ENCODE data around the gene C5orf46. TPM values are rescaled to one million over a fixed set of nuclear protein-coding genes. Genes with fewer than 3 reads are reported as not detected.

The C5orf46 gene
- total RNA-seq, 1 experiment from 2014 or later, result 78.7 TPM

GRCh38 chr5:147902609-147903115, 3.7 kb downstream of the C5orf46 start:
- BruUV-seq (replicated peaks), result no TSS peak
- Histone ChIP-seq H3K4me3 (ENCODE audit: low read length) (peak overlapping the region; percentile 67), H3K36me3 (ENCODE audit: low read depth, low read length) (peaks cover 43% of the 10 kb centered on the region), H2AFZ (ENCODE audit: low read length) (no peak overlapping the region), H3K9ac (ENCODE audit: low read length) (peak overlapping the region; percentile 11), H3K9me3 (ENCODE audit: low read length) (no peaks in the 10 kb centered on the region), H3K4me2 (ENCODE audit: low read length) (peak overlapping the region; percentile 83), H3K27me3 (ENCODE audit: low read length) (no peaks in the 10 kb centered on the region), H3K27ac (ENCODE audit: low read length) (peak overlapping the region; percentile 97), H4K20me1 (ENCODE audit: low read length) (no peaks in the 10 kb centered on the region), H3K4me1 (ENCODE audit: insufficient read depth, low read length) (peaks cover 87% of the 10 kb centered on the region), H3K79me2 (ENCODE audit: low read length) (peaks cover 76% of the 10 kb centered on the region), H3F3A (ENCODE audit: low read length, unreplicated experiment) (peaks cover 35% of the 10 kb centered on the region), H3K9me2 (replicated peaks; ENCODE audit: low read length) (no peaks in the 10 kb centered on the region)
- intact Hi-C loops (cut with micrococcal nuclease), result no loop called here
- ATAC-seq (no peak), DNase-seq (no peak)
- ChIA-PET CTCF (no interaction called here), POLR2A (ENCODE audit: unreplicated experiment) (no interaction called here)
- no peak for TF ChIP-seq CTCF (conservative IDR thresholded peaks at IDR 0.05; ENCODE audit: low read depth, low read length)
- TF ChIP-seq EZH2phosphoT487 (IDR thresholded peaks at IDR 0.05; ENCODE audit: borderline replicate concordance, low read length), result no peak
- no peak for TF ChIP-seq EZH2 (IDR thresholded peaks at IDR 0.05; ENCODE audit: low read length, unreplicated experiment)

- Histone ChIP-seq H3K4me1 (ENCODE audit: insufficient read depth, low read length) (peaks cover 92% of the 10 kb centered on the region), H3K9me3 (ENCODE audit: low read length) (no peaks in the 10 kb centered on the region), H3K36me3 (ENCODE audit: low read depth, low read length) (peaks cover 52% of the 10 kb centered on the region), H3K4me3 (ENCODE audit: low read length) (no peak overlapping the region), H4K20me1 (ENCODE audit: low read length) (no peaks in the 10 kb centered on the region), H3K9ac (ENCODE audit: low read length) (peak overlapping the region; percentile 90; the same call in 1 of the 2 replicates), H2AFZ (ENCODE audit: low read length) (no peak overlapping the region), H3K79me2 (ENCODE audit: low read length) (peaks cover 79% of the 10 kb centered on the region), H3K27ac (ENCODE audit: low read length) (peak overlapping the region; percentile 97), H3K4me2 (ENCODE audit: low read length) (peak overlapping the region; percentile 4; the same call in 1 of the 2 replicates), H3K9me2 (replicated peaks; ENCODE audit: low read length) (no peaks in the 10 kb centered on the region), H3F3A (ENCODE audit: low read length, unreplicated experiment) (peaks cover 35% of the 10 kb centered on the region), H3K27me3 (ENCODE audit: low read length) (no peaks in the 10 kb centered on the region)
- BruUV-seq (replicated peaks), result no TSS peak
- intact Hi-C loops (cut with micrococcal nuclease), result no loop called here
- ATAC-seq (no peak), DNase-seq (peak; percentile 54)
- ChIA-PET POLR2A (ENCODE audit: unreplicated experiment) (no interaction called here), CTCF (no interaction called here)
- TF ChIP-seq EZH2 (IDR thresholded peaks at IDR 0.05; ENCODE audit: low read length, unreplicated experiment) (no peak), CTCF (conservative IDR thresholded peaks at IDR 0.05; ENCODE audit: low read depth, low read length) (peak; percentile 35), EZH2phosphoT487 (IDR thresholded peaks at IDR 0.05; ENCODE audit: borderline replicate concordance, low read length) (no peak)
These were observed 4.7 kb downstream of the C5orf46 start for GRCh38 chr5:147901599-147902039.

GRCh38 chr5:147898875-147899401, 7.4 kb downstream of the C5orf46 start:
- no peak overlapping the region for H2AFZ ChIP-seq (ENCODE audit: low read length)
- peaks cover 96% of the 10 kb centered on the region for H3K4me1 ChIP-seq (ENCODE audit: insufficient read depth, low read length)
- intact Hi-C loops (cut with micrococcal nuclease), result loop anchor here (1.0 to 10.0 kb wide), 3 partner anchors 15 to 1076 kb away; no protein-coding TSS in a partner anchor
- peak overlapping the region; percentile 71 for H3K4me2 ChIP-seq (ENCODE audit: low read length)
- H3K9ac ChIP-seq (ENCODE audit: low read length), result peak overlapping the region; percentile 90
- no peaks in the 10 kb centered on the region for H3K27me3 ChIP-seq (ENCODE audit: low read length)
- peaks cover 66% of the 10 kb centered on the region for H3K79me2 ChIP-seq (ENCODE audit: low read length)
- peak; percentile 98 for DNase-seq
- H3K36me3 ChIP-seq (ENCODE audit: low read depth, low read length), result peaks cover 74% of the 10 kb centered on the region
- no peaks in the 10 kb centered on the region for H3K9me3 ChIP-seq (ENCODE audit: low read length)
- TF ChIP-seq EZH2 (IDR thresholded peaks at IDR 0.05; ENCODE audit: low read length, unreplicated experiment), result no peak
- TF ChIP-seq EZH2phosphoT487 (IDR thresholded peaks at IDR 0.05; ENCODE audit: borderline replicate concordance, low read length), result no peak
- TF ChIP-seq CTCF (conservative IDR thresholded peaks at IDR 0.05; ENCODE audit: low read depth, low read length), result no peak
- peaks cover 36% of the 10 kb centered on the region for H3F3A ChIP-seq (ENCODE audit: low read length, unreplicated experiment)
- POLR2A ChIA-PET (ENCODE audit: unreplicated experiment), result interaction anchor here (0.6 kb wide), 1 partner anchor 247 kb away, joined by 4 read pairs; no protein-coding TSS in a partner anchor
- CTCF ChIA-PET, result interaction anchor here (0.6 to 1.0 kb wide), 2 partner anchors 35 to 41 kb away, joined by 3 to 14 read pairs; no protein-coding TSS in a partner anchor
- H3K9me2 ChIP-seq (replicated peaks; ENCODE audit: low read length), result no peaks in the 10 kb centered on the region
- BruUV-seq (replicated peaks), result no TSS peak
- H4K20me1 ChIP-seq (ENCODE audit: low read length), result no peaks in the 10 kb centered on the region
- ATAC-seq, result peak; percentile 82
- peak overlapping the region; percentile 22 for H3K4me3 ChIP-seq (ENCODE audit: low read length)
- H3K27ac ChIP-seq (ENCODE audit: low read length), result peak overlapping the region; percentile 97

Data from PC-3 (cell line).